HG03025 (cell line): Measurements from ENCODE around the gene DLEC1.

Experiments
- ATAC-seq: cut with Tn5 transposase; IDR thresholded peaks from one replicate; pipeline ENCODE4 v1.9.1; 2021; ENCODE audit warnings: mild to moderate bottlenecking, moderate library complexity; ENCODE audit not compliant: unreplicated experiment, low FRiP score

DLEC1 gene, protein sequence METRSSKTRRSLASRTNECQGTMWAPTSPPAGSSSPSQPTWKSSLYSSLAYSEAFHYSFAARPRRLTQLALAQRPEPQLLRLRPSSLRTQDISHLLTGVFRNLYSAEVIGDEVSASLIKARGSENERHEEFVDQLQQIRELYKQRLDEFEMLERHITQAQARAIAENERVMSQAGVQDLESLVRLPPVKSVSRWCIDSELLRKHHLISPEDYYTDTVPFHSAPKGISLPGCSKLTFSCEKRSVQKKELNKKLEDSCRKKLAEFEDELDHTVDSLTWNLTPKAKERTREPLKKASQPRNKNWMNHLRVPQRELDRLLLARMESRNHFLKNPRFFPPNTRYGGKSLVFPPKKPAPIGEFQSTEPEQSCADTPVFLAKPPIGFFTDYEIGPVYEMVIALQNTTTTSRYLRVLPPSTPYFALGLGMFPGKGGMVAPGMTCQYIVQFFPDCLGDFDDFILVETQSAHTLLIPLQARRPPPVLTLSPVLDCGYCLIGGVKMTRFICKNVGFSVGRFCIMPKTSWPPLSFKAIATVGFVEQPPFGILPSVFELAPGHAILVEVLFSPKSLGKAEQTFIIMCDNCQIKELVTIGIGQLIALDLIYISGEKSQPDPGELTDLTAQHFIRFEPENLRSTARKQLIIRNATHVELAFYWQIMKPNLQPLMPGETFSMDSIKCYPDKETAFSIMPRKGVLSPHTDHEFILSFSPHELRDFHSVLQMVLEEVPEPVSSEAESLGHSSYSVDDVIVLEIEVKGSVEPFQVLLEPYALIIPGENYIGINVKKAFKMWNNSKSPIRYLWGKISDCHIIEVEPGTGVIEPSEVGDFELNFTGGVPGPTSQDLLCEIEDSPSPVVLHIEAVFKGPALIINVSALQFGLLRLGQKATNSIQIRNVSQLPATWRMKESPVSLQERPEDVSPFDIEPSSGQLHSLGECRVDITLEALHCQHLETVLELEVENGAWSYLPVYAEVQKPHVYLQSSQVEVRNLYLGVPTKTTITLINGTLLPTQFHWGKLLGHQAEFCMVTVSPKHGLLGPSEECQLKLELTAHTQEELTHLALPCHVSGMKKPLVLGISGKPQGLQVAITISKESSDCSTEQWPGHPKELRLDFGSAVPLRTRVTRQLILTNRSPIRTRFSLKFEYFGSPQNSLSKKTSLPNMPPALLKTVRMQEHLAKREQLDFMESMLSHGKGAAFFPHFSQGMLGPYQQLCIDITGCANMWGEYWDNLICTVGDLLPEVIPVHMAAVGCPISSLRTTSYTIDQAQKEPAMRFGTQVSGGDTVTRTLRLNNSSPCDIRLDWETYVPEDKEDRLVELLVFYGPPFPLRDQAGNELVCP (N-terminal part only)

DNA sequence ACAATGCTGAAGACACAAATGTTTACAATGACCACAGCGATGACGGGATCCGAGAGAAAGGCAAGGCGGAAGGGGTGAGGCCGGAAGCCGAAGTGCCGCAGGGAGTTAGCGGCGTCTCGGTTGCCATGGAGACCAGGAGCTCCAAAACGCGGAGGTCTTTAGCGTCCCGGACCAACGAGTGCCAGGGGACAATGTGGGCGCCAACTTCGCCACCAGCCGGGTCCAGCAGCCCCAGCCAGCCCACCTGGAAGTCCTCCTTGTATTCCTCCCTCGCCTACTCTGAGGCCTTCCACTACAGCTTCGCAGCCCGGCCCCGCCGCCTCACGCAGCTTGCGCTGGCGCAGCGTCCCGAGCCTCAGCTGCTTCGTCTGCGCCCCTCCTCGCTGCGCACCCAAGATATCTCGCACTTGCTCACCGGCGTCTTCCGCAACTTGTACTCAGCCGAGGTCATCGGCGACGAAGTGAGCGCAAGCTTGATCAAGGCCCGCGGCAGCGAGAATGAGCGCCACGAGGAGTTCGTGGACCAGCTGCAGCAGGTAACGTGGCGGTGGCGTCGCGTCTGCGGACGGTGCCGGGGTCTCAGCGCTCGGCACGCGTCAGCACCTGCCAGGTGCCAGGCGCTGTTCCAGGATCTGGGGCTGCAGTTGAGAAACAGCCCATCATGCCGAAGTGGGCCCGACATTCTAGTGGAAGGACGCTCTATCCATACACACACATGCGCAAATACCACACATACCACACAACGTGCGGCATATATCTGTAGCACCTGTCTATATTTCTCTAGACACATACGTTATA, at the start of gene DLEC1:
DLEC1 (plus strand) TSS at position 108 of the 798 bp plus-strand sequence; CDS start at position 126, 18 bp downstream.
- peak; percentile 85 for ATAC-seq

DNA sequence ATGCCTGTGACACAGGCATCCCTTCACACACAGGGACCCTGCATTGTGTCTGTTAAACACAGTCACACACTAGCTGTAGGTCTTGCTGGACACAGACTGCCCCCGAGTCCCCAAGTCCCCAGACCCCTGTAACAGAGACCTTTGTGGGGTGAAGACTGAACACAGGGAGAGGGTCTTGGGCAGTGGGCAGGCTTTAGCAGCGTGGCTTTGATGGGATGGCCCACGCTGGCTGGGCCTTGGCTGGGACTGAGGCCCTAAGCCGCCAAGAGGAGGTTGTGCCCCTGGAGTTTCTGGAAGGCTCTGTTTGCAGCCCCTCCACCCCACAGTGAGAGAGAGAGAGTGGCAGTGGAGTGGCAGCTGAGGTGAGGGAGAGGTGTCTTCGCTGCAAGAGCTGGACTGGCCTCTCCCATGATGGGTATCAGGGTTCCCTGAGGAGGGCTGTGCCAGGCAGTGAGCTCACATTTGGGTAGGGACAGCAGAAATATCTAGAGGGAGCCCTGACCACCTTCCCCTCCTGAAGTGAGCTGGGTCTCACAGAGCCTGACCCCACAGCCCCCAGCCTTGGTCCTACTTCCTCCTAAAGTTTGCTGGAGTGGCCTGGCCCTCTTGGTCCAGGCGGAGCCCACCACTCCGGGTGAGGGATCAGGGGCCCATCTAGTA, 49.1 kb upstream of the DLEC1 start:
- no peak for ATAC-seq

DNA sequence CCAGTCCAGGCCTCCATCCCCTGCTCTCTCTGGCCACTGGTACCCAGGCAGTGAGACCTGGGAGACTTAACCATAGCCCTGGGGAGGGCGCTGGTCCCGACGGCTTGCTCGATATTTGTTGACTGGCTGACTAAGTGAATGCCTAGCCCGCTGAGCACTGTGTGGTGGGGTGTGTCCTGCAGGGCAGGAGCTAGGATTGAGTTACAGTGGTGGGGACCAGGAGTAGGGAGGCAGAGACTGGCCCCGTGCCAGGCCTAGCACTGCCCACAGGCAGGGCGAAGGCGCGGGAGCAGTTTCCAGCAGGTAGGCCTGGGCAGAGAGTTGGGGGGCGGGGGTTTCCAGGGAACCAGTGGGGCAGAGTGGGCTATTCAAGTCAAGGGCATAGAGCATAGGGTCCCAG, 48.5 kb upstream of the DLEC1 start, which contains the start of gene VILL:
VILL (plus strand) TSS at position 260 of the 400 bp plus-strand sequence. CDS start 2,887 bp downstream, outside the sequence.
- no peak for ATAC-seq

DNA sequence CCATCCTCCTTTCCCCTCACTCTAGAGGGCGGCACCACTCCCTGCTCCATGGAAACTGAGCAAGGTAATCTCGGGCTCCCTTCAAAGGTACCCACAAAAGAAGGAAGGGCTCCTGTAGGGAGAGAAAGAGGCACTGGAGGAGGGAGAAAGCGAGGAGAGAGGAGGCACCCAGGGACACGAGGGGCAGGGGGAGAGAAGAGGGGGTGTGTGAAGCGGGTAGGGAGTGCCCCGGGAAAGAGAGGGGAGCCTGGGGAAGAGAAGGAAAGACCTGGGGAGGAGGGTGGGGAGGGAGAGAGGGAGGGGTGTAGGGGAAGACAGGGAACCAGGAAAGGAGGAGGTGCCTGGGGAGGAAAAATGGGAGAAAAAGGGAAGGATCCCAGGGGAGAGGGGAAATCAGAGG, 47.9 kb upstream of the DLEC1 start:
- ATAC-seq, result no peak

DNA sequence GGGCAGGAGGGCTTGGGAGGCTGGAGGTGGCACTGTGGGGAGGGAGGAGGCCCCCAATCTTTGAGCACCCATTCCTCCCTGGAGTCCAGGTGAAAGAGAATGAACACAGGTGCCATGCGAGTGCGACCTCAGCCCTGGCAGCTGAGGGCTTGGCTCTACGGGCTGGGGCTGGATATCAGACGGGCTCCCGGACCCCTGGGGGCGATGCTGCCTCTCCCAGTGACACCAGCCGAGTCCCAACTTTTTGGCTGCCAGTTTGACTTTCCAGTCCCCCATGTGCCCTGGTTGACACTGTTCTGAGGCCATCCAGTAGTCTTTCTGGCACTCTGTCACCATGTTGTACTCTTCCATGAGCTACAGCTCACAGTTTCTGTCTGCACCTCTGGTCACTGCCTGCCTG, 47.2 kb upstream of the DLEC1 start:
- no peak for ATAC-seq

DNA sequence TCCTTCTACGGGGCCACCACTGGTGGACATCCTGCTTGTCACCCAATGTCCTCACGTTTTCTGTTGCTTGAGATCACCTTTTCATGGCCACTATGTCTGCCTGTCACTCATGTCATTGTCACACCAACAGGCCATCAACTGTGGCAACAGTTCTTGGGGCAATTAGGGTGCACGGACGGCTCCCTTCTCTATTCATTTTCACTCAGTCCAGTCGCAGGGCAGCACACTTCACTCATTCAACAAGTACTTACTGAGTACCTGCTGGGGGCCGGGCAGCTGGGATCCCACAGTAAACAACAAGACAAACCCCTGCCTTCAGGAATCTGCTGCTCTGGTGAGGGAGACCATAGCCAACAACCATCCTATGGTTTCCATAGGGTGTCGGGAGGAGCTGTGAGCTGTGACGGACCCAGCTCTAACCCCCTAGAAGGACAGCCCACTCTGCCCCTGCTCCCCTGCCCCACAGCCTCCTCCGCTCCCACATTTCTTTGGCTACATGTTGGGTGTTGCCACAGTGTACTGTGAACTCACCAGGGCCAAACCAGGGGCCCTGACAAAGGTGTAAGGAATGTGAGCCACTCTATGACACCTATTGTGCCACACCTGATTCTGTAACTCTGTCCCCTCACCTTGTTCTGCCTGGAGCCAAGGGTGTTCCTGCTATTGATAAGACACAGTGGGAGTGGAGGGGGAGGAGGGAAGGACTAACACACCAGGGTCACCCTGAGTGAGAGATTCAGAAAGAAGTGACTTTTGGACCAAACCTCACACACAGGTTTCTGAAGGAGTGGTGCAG, 46.5 kb upstream of the DLEC1 start:
- ATAC-seq, result no peak

DNA sequence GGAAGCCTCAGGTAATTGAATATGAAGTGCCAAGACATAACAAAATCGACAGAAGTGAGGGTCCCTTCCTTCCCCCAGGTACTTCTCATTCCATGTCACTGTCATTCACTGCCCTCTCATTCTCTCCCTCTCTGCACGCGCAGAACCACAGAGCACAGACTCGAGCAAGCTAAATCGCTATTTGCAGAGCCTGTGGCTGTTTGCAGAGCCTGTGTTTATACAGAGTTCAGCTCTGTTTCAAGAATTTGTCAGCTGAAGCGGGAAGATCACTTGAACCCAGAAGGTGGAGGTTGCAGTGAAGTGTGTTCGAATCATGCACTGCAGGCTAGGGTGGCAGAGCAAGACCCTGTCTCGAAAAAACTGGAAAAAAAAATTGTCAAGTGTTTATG, 45.9 kb upstream of the DLEC1 start:
- ATAC-seq, result no peak

DNA sequence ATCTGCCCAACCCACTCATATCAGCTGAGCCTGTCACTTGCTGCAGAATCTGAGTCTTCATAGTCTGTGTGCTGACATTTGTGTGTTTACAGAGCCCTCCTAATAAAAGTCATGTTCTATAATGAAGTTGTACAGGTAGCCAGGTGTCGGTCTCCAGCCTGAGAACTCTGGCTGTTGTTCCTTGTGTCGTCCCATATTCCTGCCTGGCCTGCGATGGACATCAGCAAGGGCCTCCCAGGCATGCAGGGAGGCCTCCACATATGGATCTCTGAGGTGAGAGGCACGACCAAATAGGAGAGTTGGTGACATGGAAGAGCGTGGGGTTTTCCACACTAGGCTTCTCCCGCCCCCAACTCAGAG, 45.6 kb upstream of the DLEC1 start:
- ATAC-seq, result no peak

DNA sequence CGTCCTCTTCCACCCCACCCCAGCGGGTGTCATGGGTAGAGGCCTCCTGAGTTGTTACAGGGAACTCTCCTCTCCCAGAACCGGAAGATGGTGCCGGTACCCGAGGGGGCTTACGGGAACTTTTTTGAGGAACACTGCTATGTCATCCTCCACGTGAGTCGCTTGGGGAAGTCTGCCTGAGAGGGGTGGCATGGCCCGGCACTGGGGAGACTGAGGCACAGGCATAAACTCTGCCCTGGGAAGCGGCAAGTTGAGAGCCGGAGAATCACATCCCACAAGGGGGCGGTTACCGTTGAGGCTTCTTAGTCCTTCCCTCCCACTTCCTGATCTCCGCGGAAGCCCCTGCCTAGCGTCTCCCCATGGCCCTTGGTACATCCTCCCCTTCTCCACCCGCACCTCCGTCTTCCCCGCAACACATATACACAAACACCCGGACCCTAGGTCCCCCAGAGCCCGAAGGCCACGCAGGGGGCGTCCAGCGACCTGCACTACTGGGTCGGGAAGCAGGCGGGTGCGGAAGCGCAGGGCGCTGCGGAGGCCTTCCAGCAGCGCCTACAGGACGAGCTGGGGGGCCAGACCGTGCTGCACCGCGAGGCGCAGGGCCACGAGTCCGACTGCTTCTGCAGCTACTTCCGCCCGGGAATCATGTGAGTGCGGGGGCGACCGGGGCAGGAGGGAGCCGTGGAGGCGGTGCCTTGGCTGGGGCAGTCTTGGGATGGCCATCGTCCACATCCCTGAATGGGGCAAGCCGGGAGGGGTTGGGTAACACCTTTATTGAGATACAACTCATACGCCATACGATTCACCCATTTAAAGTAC, 45.0 kb upstream of the DLEC1 start:
- peak; percentile 48 for ATAC-seq

DNA sequence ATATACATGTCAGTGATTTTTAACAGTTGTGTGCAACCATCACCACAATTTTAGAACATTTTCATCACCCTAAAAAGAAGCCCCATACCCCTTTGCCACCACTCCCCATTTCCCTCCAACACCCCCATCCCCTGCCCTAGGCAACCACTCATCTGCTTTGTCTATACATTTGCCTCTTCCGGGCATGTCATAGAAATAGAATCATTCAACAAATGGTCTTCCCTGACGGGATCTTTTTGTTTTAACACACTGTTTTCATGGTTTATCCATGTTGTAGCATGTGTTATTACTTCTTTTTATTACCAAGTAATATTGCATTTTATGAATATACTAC, 44.4 kb upstream of the DLEC1 start:
- no peak for ATAC-seq

DNA sequence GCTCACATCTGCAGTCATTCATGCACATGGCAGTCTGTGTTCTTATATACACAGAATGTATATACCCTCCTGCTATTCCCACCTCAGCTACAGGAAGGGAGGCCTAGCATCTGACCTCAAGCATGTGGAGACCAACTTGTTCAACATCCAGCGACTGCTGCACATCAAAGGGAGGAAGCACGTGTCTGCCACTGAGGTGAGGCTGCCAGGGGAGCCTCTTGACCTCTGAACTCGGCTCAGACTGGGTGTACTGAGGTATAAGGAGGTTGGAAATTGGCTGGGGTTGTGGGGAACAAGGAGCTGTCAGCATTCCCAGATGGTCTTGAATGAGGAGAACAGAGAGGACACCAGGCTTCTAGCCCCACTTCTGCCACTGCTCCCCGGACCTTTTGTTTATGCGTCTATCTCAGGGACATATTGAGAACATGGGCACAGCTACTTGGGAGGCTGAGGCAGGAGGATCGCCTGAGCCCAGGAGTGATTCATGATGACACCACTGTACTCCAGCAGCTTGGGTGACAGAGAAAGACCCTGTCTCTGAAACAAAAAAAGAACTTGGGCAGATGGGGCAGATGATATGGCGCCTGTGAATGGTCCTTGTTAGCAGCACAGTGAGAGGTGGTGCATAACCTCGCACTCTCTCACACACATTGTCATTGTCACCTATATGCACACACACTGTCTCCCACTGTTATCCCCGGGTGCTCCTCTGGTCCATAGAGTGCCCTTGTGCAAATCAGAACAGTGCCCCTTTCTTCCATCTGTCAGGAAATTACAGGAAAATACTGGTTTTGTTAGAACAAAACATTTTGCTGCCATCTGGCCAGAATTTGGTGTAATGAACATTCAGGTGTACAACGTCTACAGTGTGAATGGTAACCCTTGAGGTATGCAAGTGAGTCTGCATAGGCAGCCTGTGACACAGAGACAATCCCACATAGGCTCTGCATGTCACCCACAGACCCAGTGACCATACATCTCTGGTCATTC, 43.1 kb upstream of the DLEC1 start:
- no peak for ATAC-seq

DNA sequence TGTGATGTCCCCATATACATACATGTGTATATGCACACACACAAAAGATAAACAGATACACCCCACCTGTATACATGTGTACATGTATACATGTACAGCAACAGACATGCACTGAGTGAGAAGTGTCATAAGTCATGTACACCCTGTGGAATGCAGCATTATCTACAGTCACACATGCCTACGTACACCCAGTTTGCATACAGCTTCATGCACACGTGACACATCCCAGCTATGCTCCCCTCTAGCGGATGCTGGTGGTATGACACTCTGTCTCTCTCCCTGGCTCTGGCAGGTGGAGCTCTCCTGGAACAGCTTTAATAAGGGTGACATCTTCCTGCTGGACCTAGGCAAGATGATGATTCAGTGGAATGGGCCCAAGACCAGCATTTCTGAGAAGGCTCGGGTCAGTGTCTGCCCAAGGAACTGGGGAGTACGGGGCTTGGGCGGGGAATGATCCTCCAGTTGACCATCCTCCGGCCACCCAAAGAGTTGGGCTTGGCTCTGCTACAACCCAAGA, 42.2 kb upstream of the DLEC1 start:
- peak; percentile 39 for ATAC-seq

DNA sequence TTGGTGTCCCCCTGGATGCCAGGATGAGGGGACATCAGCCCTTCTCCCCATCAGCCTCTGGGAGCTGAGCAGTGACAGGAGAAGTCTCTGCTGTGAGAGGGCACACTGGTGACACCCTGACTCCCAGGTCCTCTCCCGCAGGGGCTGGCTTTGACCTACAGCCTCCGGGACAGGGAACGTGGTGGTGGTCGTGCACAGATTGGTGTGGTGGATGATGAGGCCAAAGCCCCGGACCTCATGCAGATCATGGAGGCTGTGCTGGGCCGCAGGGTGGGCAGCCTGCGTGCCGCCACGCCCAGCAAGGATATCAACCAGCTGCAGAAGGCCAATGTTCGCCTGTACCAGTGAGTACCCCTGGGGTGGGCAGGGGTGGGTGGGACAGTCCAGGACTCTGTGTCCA, 41.7 kb upstream of the DLEC1 start:
- ATAC-seq, result no peak

DNA sequence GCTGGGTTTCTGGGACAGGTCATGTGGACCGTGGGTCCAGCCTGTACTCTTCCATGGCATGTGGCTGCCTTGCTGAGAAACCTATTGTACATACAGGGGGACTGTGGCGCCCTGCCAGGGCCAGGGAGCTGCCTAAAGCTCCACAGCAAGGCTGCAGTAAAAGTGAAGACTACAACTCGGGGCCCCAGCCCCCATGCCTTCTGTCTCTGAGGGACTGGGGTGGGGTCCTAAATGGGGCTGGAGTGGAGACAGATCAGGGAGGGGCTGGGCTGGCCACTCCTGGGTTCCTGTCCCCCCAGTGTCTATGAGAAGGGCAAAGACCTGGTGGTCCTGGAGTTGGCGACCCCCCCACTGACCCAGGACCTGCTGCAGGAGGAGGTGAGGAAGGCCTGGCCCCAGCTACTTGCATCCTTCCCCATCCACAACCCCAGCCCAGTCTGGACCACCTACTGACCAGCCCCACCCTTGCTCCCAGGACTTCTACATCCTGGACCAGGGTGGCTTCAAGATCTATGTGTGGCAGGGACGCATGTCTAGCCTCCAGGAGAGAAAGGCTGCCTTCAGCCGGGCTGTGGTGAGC, 41.1 kb upstream of the DLEC1 start:
- no peak for ATAC-seq

DNA sequence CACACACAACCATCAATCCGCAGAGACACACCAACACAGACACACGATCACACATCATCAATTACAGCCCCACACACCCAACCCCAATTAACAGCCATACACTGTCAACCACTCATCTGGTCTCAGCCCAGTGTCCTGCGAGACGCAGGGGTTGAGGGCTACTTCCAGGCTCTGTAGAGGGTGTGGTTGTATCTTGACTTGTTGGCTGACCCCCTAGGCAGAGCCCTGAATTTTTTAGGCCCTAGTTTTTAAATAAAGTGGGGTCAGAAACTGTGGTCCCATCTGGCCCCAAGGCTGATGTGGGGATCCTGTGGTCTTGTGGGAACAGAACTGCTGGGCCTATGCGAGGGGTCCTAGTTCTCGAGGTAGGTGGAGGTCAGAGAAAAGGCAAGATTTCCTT, 39.2 kb upstream of the DLEC1 start:
- no peak for ATAC-seq

DNA sequence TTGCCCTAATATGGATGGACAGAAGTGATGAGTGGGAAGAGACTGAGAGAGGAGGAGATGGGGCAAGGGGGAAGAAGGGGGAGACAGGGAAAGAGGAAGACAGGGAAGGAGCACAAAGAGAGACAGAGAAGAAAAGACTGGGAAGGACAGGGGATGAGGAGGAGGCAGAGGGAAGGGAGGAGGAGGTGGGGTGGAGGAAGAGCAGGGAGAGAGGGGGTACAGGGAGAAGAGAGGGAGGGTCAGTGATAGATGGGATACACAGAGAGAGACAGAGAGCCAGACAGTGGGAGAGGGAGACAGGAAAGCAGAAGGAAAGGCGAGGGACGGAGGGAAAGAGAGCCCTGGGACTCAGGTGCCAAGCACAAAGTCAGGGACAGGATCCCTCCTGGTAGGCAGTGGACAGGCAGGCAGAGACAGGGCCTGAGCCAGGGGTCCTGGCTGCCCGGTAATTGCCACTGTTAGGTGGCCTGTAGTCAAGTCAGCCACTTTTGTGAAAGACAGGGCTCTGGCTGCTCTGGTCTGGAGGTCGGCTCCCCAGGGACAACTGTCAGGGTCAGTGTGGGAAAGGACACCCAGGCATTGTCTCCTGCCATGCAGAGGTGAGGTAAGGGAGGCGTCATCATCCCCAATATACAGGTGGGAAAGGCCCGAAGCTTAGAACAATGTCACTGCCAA, 38.6 kb upstream of the DLEC1 start:
- no peak for ATAC-seq
